Neural cell (in vitro differentiated cells): ENCODE data around the gene CRHR1. TPM values are rescaled to one million over a fixed set of nuclear protein-coding genes. Genes with fewer than 3 reads are reported as not detected.

Experiments used
- H2AFZ ChIP-seq: fragments of 200-600, 300-800 bp; sonication (generic), shearing (Covaris generic); 2 replicates; pipeline ENCODE4 v1.6.0; 2014; ENCODE audit warnings: low read depth, mild to moderate bottlenecking, antibody characterized with exemption, low read length, moderate library complexity
- H3F3A ChIP-seq: fragments of 200-600 bp; shearing (Covaris generic); 2 replicates; pipeline ENCODE4 v1.6.1; 2016; ENCODE audit warnings: mild to moderate bottlenecking, moderate library complexity, mixed read lengths, antibody characterized with exemption, low read length; ENCODE audit not compliant: insufficient read depth, poor library complexity, severe bottlenecking
- H3K27ac ChIP-seq: fragments of 200-600, 300-800 bp; sonication (generic), shearing (Covaris generic); 2 replicates; pipeline ENCODE4 v1.5.1; 2014; ENCODE audit warnings: mild to moderate bottlenecking, low read length, moderate library complexity
- H3K27me3 ChIP-seq: fragments of 300-800, 200-600 bp; sonication (generic), shearing (Covaris generic); 2 replicates; pipeline ENCODE4 v1.6.0; 2014; ENCODE audit warnings: mild to moderate bottlenecking, low read depth, low read length, moderate library complexity; ENCODE audit not compliant: insufficient read depth
- H3K36me3 ChIP-seq: fragments of 300-800, 200-600 bp; sonication (generic), shearing (Covaris generic); 2 replicates; pipeline ENCODE4 v1.5.1; 2014; ENCODE audit warnings: mild to moderate bottlenecking, antibody characterized with exemption, low read length, moderate library complexity; ENCODE audit not compliant: insufficient read depth
- H3K4me2 ChIP-seq: fragments of 300-800, 200-600 bp; sonication (generic), shearing (Covaris generic); 2 replicates; pipeline ENCODE4 v1.6.0; 2014; ENCODE audit warnings: mild to moderate bottlenecking, low read length
- H3K4me3 ChIP-seq: fragments of 300-800, 200-600 bp; sonication (generic), shearing (Covaris generic); 2 replicates; pipeline ENCODE4 v1.5.1; 2014; ENCODE audit warnings: mild to moderate bottlenecking, low read length, moderate library complexity
- H3K79me2 ChIP-seq: fragments of 200-600 bp; shearing (Covaris generic); replicated peaks from 2 replicates; pipeline ENCODE4 v1.6.0; 2014; ENCODE audit warnings: mild to moderate bottlenecking, low read length, moderate library complexity; ENCODE audit not compliant: insufficient read depth
- H3K9ac ChIP-seq: fragments of 300-800, 200-600 bp; sonication (generic), shearing (Covaris generic); 2 replicates; pipeline ENCODE4 v1.6.1; 2016; ENCODE audit warnings: mild to moderate bottlenecking, low read length, mixed read lengths
- H3K9me2 ChIP-seq: fragments of 200-600 bp; shearing (Covaris generic); 2 replicates; pipeline ENCODE4 v1.6.1; 2016; ENCODE audit warnings: mild to moderate bottlenecking, low read length, mixed read lengths; ENCODE audit not compliant: insufficient read depth
- H3K9me3 ChIP-seq: fragments of 200-600, 300-800 bp; sonication (generic), shearing (Covaris generic); 2 replicates; pipeline ENCODE4 v1.6.1; 2016; ENCODE audit warnings: mild to moderate bottlenecking, mixed run types, low read length, moderate library complexity, mixed read lengths
- H4K20me1 ChIP-seq: fragments of 200-600 bp; shearing (Covaris generic); 2 replicates; pipeline ENCODE4 v1.6.1; 2016; ENCODE audit warnings: mild to moderate bottlenecking, mixed run types; ENCODE audit not compliant: insufficient read depth
- CTCF ChIP-seq: fragments of 450-650 bp; IDR thresholded peaks from 2 replicates; pipeline ENCODE4 v1.5.1; 2014; ENCODE audit warnings: antibody characterized with exemption, mild to moderate bottlenecking, moderate library complexity; ENCODE audit not compliant: poor library complexity, severe bottlenecking
- EP300 ChIP-seq: fragments of 450-650 bp; conservative IDR thresholded peaks from 2 replicates; pipeline ENCODE4 v1.6.1; 2014; ENCODE audit warnings: antibody characterized with exemption, mild to moderate bottlenecking, moderate library complexity; ENCODE audit not compliant: poor library complexity, severe bottlenecking
- EZH2 ChIP-seq: fragments of 200-600, 300-800 bp; shearing (Covaris generic), sonication (generic); IDR thresholded peaks from 2 replicates; pipeline ENCODE4 v1.6.1; 2014; ENCODE audit warnings: antibody characterized with exemption, low read length, borderline replicate concordance, mild to moderate bottlenecking; ENCODE audit not compliant: insufficient read depth, poor library complexity, severe bottlenecking
- MXI1 ChIP-seq: fragments of 450-650 bp; conservative IDR thresholded peaks from 2 replicates; pipeline ENCODE4 v1.6.1; 2014; ENCODE audit warnings: antibody characterized with exemption, mild to moderate bottlenecking; ENCODE audit not compliant: poor library complexity, severe bottlenecking
- POLR2AphosphoS5 ChIP-seq: IDR thresholded peaks from 2 replicates; pipeline ENCODE4 v1.6.1; 2012
- RAD21 ChIP-seq: fragments of 450-650 bp; conservative IDR thresholded peaks from 2 replicates; pipeline ENCODE4 v1.6.1; 2014; ENCODE audit warnings: antibody characterized with exemption, mild to moderate bottlenecking, moderate library complexity
- REST ChIP-seq: IDR thresholded peaks from 2 replicates; pipeline ENCODE4 v1.6.1; 2012; ENCODE audit warnings: borderline replicate concordance
- SMC3 ChIP-seq: fragments of 450-650 bp; conservative IDR thresholded peaks from 2 replicates; pipeline ENCODE4 v1.6.1; 2014; ENCODE audit warnings: antibody characterized with exemption, mild to moderate bottlenecking, moderate library complexity; ENCODE audit not compliant: poor library complexity
- TAF1 ChIP-seq: IDR thresholded peaks from 2 replicates; pipeline ENCODE4 v1.6.1; 2012; ENCODE audit warnings: low read depth
- polyA plus RNA-seq: library from polyadenylated mRNA; depleted of rRNA; stranded (reverse); fragments of >200 nt; gene quantifications from 2 replicates; pipeline ENCODE4 v1.2.3, GENCODE V29; 2014

The CRHR1 gene
- polyA plus RNA-seq, 1 donor from 2014 or later, result 4.5 TPM

- no peak overlapping the region for H3K4me2 ChIP-seq
- H3K4me3 ChIP-seq, result no peak overlapping the region
- no peaks in the 10 kb centered on the region for H4K20me1 ChIP-seq
- TF ChIP-seq TAF1 (no peak), POLR2AphosphoS5 (no peak), SMC3 (no peak), REST (no peak), EZH2 (no peak), CTCF (no peak), RAD21 (no peak)
- no peak overlapping the region for H3K9ac ChIP-seq
- H3K9me2 ChIP-seq, result no peaks in the 10 kb centered on the region
- H3K9me3 ChIP-seq, result no peaks in the 10 kb centered on the region
- H3F3A ChIP-seq, result no peaks in the 10 kb centered on the region
- no peaks in the 10 kb centered on the region for H3K27me3 ChIP-seq
- no peaks in the 10 kb centered on the region for H3K79me2 ChIP-seq
- H2AFZ ChIP-seq, result no peak overlapping the region
- no peaks in the 10 kb centered on the region for H3K36me3 ChIP-seq
- no peak overlapping the region for H3K27ac ChIP-seq
These were observed 20.9 kb upstream of the CRHR1 start for GRCh38 chr17:45763182-45763581.

GRCh38 chr17:45764479-45764878 is 19.6 kb upstream of the CRHR1 start:
- Histone ChIP-seq H3F3A (no peaks in the 10 kb centered on the region), H3K27me3 (no peaks in the 10 kb centered on the region), H3K79me2 (no peaks in the 10 kb centered on the region), H3K9me2 (no peaks in the 10 kb centered on the region), H3K9ac (no peak overlapping the region), H3K4me2 (no peak overlapping the region), H3K27ac (no peak overlapping the region), H4K20me1 (no peaks in the 10 kb centered on the region), H3K4me3 (no peak overlapping the region), H3K36me3 (no peaks in the 10 kb centered on the region), H3K9me3 (no peaks in the 10 kb centered on the region), H2AFZ (no peak overlapping the region)
- TF ChIP-seq REST, result no peak
- no peak for TF ChIP-seq TAF1
- TF ChIP-seq EP300, result no peak
- no peak for TF ChIP-seq SMC3
- no peak for TF ChIP-seq CTCF
- no peak for TF ChIP-seq EZH2
- TF ChIP-seq RAD21, result no peak
- TF ChIP-seq MXI1, result no peak
- no peak for TF ChIP-seq POLR2AphosphoS5
